KOPT-K1 (cell line): ENCODE data around the gene NDUFB6.
"Not testable (repeated sequence)": the region's sequence is repeated elsewhere in the genome, so short reads cannot be mapped to it uniquely, and the experiment has no call there.

ENCODE experiments used
- H3K27ac ChIP-seq: fragments of 200-600 bp; sonication (generic); 2 replicates; pipeline ENCODE4 v1.5.1; 2016; ENCODE audit warnings: antibody characterized with exemption, mild to moderate bottlenecking, low read depth, low read length; ENCODE audit not compliant: poor library complexity, severe bottlenecking
- H3K36me3 ChIP-seq: fragments of 200-600 bp; sonication (generic); 2 replicates; pipeline ENCODE4 v1.5.1; 2017; ENCODE audit warnings: antibody characterized with exemption, mild to moderate bottlenecking, low read length, moderate library complexity; ENCODE audit not compliant: insufficient read depth
- H3K9me3 ChIP-seq: fragments of 200-600 bp; sonication (generic); 2 replicates; pipeline ENCODE4 v1.5.1; 2017; ENCODE audit warnings: antibody characterized with exemption, low read length, mild to moderate bottlenecking; ENCODE audit not compliant: insufficient read depth, poor library complexity, severe bottlenecking

Gene NDUFB6

DNA sequence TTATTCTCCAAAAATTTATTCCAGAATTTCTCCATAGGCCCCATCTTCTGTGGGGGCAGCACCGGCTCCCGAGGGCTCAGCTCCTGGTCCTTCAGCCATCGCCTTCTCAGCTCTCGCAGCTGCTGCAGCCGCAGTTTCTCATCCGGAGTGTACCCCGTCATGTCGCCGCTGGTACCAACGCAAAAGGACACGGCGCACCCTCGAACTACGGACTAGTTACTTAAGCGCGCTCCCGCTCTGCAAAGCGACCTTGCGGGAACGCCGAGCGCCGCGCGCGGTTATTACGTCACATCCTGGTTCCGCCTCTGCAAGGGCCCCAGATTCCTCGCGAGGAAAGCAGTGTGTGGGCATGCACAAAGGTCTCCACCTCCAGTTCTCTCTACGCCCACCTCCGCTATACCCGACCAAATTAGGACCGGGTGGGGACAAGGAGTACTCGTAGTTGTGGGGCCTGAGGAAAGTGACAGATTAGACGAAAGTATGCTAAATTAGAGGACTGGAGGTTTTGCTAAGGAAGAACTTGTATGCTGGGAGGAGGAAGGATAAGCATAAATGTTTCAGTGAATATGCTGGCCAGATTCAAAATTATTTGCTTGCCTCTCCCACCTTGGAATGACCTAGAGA is at the start of gene NDUFB6:
Gene NDUFB6, minus strand, starts transcription at position 260 of the 624 bp plus-strand sequence. Its CDS starts 99 bp downstream, at position 161.
- Histone ChIP-seq H3K27ac (peak within 1 kb of the TSS; percentile 60), H3K9me3 (no peaks in the 10 kb centered on the region), H3K36me3 (peaks cover 8% of the 10 kb centered on the region; the same call in 1 of the 2 replicates)

DNA sequence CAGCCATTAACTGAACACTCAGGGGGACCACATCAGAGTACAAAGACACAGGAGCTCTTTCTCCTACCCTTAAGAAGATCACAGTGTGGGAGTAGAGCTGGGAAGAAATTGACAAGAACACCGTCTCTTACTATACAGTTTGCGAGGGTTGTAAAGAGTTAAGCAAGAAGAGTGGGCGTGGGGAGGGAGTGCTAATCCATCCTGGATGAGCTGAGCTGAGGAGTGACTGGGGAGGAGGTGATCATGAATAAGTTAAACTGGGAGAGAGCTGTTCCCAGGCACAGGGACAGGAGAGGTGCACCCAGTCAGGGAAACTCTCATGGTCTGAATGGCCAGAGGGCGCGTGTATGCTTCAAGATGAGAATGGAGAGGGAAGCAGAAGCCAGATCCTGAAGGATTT is 45.3 kb upstream of the NDUFB6 start:
- Histone ChIP-seq H3K27ac (no peak overlapping the region), H3K36me3 (no peaks in the 10 kb centered on the region), H3K9me3 (no peaks in the 10 kb centered on the region)

DNA sequence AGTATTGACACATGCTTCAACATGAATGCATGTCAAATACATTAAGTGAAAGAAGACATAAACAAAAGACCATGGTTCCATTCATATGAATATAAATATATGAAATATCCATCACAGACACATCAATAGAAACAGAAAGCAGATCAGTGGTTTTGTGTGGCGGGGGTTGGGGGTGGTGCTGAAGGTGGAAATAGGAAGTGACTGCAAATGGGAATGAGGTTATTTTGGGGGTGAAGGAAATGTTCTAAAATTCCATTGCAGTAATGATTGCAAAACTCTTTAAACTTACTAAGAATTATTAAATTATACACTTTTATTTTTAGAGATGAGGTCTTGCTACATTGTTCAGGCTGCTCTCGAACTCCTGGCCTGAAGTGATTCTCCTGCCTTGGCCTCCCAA is 33.9 kb upstream of the NDUFB6 start:
- H3K27ac ChIP-seq: no peak overlapping the region

DNA sequence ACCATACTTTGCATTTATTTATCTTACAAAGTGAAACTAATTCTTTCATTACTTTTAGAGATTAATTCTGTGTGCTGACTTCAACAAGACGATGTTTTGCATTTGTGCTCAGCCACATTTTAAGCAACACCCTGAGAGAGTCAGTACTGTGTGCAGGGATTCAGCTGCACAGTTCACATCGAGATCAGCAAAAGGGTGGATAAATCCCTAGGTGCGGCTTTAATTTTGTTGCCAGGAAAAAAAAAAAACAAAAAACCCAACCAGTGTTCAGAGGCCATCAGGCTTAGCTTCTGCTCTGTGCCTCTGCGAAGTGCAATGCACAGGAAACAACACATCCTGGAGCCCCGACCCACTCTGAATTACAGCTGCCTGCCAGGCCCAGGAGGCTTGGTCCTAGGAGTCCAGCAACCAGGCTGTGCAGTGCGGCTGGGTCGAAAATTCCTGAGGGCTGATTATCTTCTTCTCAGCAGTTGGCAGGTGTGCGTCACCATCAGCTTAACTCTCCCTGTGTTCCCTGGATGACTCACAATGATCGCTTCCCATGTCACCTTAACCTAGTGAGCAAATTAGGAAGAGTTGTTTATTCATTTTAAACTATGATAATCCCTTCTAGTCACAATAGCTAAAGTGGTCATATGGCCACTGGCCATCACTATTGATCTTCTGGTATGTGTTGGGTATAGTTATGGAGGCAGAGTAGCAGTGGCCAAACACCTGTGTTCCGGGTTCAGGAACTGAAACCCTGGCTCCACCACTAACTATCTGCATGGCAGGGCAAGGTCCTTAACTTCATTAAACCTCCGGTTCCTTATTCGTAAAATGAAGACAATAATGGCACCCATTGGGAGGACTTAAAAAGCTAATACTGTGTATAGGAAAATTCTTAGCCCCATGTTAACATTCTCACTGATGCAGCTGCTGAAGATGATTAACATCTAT is 31.2 kb upstream of the NDUFB6 start:
- no peak overlapping the region for H3K27ac ChIP-seq
- no peaks in the 10 kb centered on the region for H3K36me3 ChIP-seq
- H3K9me3 ChIP-seq: peaks cover 8% of the 10 kb centered on the region

More for the DNA sequence above, 33.9 kb upstream of the NDUFB6 start:
- Histone ChIP-seq H3K36me3 (no peaks in the 10 kb centered on the region), H3K9me3 (peaks cover 8% of the 10 kb centered on the region)

DNA sequence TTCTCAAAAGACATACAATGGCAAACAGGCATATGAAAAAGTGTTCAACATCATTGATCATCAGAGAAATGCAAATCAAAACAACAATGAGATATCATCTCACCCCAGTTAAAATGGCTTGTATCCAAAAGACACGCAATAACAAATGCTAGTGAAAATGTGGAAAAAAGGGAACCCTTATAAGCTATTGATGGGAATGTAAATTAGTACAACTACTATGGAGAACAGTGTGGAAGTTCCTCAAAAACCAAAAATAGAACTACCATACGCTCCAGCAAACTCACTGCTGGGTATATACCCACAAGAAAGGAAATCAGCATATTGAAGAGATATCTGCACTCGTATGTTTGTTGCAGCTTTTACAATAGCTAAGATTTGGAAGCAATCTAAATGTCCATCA is 26.1 kb upstream of the NDUFB6 start:
- not testable (repeated sequence) for H3K36me3 ChIP-seq, H3K9me3 ChIP-seq, H3K27ac ChIP-seq

DNA sequence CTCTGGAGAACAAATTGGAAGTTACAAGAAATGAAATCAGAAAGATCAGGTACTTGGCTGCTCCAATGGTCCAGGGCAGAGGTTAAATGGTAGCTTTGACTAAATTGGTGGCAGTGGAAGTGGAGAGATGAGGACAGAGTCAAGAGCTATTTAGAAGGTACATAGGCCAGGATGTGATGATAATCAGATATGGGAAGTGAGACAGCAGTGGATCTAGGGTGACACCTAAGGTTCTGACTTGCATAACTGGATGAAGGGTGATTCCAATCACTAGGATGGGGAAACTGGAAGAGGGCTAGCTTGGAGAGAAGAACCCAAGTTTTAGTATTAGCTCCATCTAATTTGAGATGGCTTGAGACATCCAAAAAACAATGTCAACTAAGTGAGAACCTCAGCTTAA is 24.0 kb upstream of the NDUFB6 start:
- Histone ChIP-seq H3K36me3 (no peaks in the 10 kb centered on the region), H3K27ac (no peak overlapping the region)

DNA sequence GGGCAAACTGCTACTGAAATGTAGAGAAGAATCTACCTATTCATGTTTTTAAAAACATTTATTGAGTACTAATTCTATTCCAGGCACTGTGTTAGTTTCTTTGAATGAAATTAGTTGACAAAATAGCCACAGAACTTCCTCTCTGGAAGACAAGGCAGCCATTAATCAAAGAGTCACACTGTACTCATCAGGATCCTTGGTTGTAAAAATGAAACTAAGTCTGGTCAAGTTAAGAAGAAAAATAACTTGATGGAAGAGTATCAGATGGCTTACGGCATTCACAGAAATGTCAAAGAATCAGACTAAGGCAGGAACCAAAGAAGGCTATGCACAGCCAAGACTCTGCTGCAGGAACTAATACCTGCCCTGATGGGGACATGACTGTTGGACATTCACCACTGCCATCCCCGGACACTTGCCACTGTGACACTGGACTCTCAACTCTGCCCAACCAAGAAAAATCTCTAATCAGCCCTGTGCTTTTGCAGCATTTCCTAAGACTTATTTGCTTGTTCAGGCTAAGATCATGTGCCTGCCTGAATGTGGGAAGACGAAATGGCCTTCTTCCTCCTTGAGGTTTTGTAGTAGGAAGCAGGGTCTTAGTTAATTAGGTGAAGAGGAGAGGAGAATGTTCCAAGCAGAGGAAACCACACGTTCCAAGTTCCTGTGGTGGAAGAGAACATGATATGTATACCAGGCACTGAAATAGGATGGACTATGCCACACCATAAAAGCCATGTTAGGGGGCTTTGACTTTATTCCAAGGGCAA is 23.3 kb upstream of the NDUFB6 start:
- H3K36me3 ChIP-seq: no peaks in the 10 kb centered on the region
- no peak overlapping the region for H3K27ac ChIP-seq
- H3K9me3 ChIP-seq: no peaks in the 10 kb centered on the region

More for the DNA sequence above, 24.0 kb upstream of the NDUFB6 start:
- H3K9me3 ChIP-seq: no peaks in the 10 kb centered on the region

DNA sequence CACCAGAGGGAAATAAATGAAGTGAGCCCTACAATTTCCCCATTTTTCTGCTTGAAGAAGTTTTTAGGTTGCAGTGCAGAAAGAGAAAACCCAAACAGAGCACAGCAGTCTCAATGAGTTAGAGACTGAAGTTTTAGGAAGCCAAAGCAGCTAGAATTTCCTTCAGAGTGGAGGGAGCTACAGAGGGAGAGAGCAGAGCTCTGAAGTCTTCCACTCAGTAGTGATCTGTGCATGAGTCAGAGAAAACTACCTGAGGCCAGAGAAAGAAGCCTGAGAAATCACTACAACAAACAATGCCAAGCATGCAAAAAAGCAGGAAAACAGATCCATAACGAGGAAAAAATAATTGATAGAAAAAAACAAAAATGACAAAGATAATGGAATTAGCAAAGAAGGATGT is 17.9 kb upstream of the NDUFB6 start:
- H3K9me3 ChIP-seq: no peaks in the 10 kb centered on the region
- no peaks in the 10 kb centered on the region for H3K36me3 ChIP-seq
- H3K27ac ChIP-seq: no peak overlapping the region

DNA sequence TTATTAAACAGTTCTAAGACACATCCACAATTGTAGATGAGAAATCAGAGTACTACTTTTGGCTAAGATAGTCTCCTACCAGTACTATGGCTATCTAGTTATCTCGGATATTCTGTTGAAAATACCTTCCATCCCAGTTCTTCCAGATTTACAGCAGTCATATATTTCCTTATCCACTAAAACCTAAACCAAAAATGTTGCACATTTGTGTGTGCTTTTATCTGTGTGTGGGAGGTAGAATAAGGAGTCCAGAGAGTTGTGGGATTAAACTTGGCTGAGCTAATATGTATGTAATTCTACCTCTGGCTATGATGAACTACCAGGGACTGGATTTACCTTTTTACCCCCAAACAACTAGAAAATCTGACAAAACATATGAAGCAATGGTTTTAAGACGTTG is 17.5 kb upstream of the NDUFB6 start:
- no peak overlapping the region for H3K27ac ChIP-seq
- no peaks in the 10 kb centered on the region for H3K9me3 ChIP-seq
- H3K36me3 ChIP-seq: no peaks in the 10 kb centered on the region

DNA sequence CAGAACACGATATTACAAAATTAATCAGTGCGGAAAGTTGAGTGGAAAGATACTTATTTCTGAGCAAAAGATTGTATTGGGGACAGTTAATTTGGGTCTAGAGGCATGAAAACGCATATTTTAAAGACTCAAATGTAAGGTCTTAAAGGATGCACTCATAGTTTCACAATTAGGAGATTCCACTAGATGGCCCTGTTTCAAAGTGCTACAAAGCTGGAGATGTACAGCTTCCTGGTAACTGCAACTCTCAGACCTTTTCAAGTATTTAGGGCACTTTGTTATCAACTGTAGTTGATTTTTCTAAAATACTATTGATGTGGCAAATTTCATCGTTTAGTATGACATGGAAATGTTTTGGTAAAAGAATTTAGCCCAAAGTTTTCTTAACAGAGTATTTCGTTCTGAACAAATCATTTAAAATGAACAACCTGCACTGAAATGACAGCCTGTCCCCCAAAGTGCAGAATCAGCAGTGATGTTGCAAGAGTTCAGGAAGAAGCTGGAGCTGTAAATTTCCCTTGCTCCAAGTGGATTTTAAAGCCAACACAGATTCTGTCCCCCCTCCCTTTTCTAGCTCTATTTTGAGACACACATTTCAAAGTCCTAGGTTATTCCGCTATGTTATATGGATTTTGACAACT is 16.2 kb upstream of the NDUFB6 start:
- no peaks in the 10 kb centered on the region for H3K9me3 ChIP-seq
- H3K27ac ChIP-seq: no peak overlapping the region
- H3K36me3 ChIP-seq: no peaks in the 10 kb centered on the region

DNA sequence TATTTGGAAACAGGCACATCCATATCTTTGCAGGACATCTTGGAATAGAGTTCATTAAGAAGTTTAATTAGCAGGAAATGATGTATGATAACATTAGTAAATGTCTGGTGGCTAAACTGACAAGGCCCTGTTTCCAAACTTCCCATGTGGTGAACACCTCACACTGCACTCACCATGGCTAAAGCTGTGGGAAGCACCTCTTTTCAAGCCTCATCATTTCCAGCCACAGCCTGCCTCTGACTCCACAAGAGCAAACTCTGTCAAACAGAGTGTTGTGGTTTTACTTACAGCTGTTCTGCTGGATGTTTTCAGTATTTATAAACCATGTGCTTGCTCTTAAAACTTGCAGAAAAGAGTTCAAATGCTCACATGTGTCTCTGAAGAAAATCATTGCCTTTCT is 14.9 kb upstream of the NDUFB6 start:
- Histone ChIP-seq H3K27ac (no peak overlapping the region), H3K9me3 (no peaks in the 10 kb centered on the region), H3K36me3 (no peaks in the 10 kb centered on the region)

DNA sequence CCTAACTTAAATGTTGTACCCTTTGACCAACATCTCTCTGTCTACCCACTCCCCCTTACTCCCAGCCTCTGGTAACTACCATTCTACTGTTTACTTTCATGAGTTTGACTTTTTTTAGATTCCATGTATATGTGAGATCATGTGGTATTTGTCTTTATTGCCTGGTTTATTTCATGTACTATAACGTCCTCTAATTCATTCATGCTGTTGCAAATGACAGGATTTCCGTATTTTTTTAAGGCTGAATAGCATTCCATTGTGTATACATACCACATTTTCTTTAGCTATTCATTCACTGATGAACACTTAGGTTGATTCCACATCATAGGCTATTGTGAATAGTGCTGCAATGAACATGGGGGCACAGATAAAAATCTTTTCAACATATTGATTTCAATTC is 11.8 kb upstream of the NDUFB6 start:
- no peaks in the 10 kb centered on the region for H3K36me3 ChIP-seq
- no peaks in the 10 kb centered on the region for H3K9me3 ChIP-seq
- H3K27ac ChIP-seq: no peak overlapping the region

DNA sequence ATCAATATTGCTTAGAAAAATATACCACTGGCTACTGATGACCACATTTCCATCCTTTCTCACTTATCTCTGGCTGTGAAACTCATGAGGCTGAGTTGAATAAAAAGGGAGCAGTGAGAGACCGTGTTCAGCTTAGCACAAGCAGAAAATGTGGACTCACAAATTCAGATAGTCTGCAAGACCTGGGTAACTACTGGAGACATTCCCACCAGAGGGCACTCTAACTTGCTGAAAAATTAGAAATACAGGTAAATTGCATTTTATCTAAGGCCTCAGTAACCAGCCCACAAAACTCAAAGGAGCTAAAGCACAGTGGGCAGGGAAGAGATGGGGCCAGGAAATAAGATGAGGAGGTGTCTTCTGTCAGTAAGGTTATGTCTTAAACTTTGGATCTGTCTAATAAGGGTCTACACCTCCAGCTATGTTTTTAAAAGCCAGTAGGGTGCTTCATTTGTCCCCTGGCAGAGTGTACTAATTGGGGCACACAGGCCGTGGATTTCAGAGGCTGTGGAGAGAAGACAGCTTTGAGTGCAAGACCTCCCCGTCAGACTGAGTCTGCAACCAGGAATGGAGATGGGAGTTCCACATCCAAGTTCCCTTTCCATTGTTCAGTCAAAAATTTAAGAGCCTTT is 8.7 kb upstream of the NDUFB6 start:
- H3K27ac ChIP-seq: no peak overlapping the region
- H3K9me3 ChIP-seq: no peaks in the 10 kb centered on the region
- no peaks in the 10 kb centered on the region for H3K36me3 ChIP-seq

DNA sequence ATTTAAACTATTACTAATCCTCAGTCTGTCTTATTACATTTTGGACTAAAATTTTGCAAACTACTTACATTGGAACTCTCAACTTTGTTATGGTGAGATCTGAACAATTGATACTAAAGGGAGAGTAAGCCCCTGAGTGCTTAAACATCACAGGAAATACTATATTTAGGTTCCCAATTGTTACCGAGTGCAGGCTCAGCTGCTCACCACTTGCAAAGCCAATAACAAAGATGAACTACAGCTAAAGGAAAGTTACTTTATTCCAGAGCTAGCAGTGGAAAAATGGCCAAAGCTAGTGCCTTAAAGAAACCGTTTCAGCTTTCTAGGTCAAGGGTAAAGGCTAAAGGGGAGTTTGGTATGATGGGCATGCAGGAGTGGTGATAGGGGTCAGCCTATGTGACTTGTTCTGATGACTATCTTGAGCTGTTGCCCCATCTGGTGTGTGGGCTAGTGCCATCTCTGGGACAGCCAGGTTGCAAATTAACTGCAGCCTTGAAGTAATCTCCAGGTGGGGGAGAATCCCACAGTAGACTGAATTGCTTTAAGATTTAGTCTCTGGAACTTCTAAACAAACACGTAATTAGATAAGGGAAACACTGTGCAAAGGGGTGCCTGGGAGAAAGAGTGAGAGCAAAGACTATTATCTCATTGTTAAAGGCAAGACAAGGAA is 7.8 kb upstream of the NDUFB6 start:
- no peaks in the 10 kb centered on the region for H3K9me3 ChIP-seq
- no peaks in the 10 kb centered on the region for H3K36me3 ChIP-seq
- no peak overlapping the region for H3K27ac ChIP-seq
